Daoy (cell line): ENCODE measurements around the gene SPRED3. TPM values are rescaled to one million over a fixed set of nuclear protein-coding genes. Genes with fewer than 3 reads are reported as not detected.
"Not testable (repeated sequence)": the region's sequence is repeated elsewhere in the genome, so short reads cannot be mapped to it uniquely, and the experiment has no call there.

Source experiments
- DNase-seq: peaks from one replicate; pipeline ENCODE4 v3.0.0-alpha.2; 2015; ENCODE audit warnings: low read depth
- total RNA-seq: library from RNA; depleted of rRNA; stranded (reverse); fragments of >200 nt; shearing (Covaris generic); gene quantifications from 2 replicates; pipeline ENCODE4 v1.2.3, GENCODE V29; 2014; rRNA removed

SPRED3 gene
- total RNA-seq, result 0.06 and 0.91 TPM in 2 replicates

- peak; percentile 42 for DNase-seq
Observed at GRCh38 chr19:38388349-38389100, at the start of gene SPRED3. SPRED3 (plus strand) TSS chr19:38388697; CDS start chr19:38390303, 1,606 bp downstream.

- not testable (repeated sequence) for DNase-seq
Observed at GRCh38 chr19:38339011-38339410, 49.5 kb upstream of the SPRED3 start.

- DNase-seq, result no peak
Observed at GRCh38 chr19:38340927-38341326, 47.6 kb upstream of the SPRED3 start.

- DNase-seq, result no peak
Observed at GRCh38 chr19:38346837-38347236, 41.7 kb upstream of the SPRED3 start.

- no peak for DNase-seq
Observed at GRCh38 chr19:38350883-38351282, 37.6 kb upstream of the SPRED3 start.

- DNase-seq, result no peak
Observed at GRCh38 chr19:38351865-38352395, 36.6 kb upstream of the SPRED3 start.

- DNase-seq, result no peak
Observed at GRCh38 chr19:38352611-38353010, 35.9 kb upstream of the SPRED3 start.

GRCh38 chr19:38355728-38356725 lies 32.5 kb upstream of the SPRED3 start:
- no peak for DNase-seq

- no peak for DNase-seq
Observed at GRCh38 chr19:38358071-38358470, 30.4 kb upstream of the SPRED3 start.

GRCh38 chr19:38359242-38360021 lies 29.1 kb upstream of the SPRED3 start:
- no peak for DNase-seq

GRCh38 chr19:38360351-38360750 lies 28.1 kb upstream of the SPRED3 start:
- no peak for DNase-seq

GRCh38 chr19:38360839-38361631 lies 27.5 kb upstream of the SPRED3 start:
- no peak for DNase-seq

GRCh38 chr19:38361633-38362075 lies 26.8 kb upstream of the SPRED3 start:
- peak; percentile 94 for DNase-seq

GRCh38 chr19:38362076-38362945 lies 26.2 kb upstream of the SPRED3 start:
- peak; percentile 89 for DNase-seq

- not testable (repeated sequence) for DNase-seq
Observed at GRCh38 chr19:38362946-38363688, 25.4 kb upstream of the SPRED3 start.

- no peak for DNase-seq
Observed at GRCh38 chr19:38367041-38367440, 21.5 kb upstream of the SPRED3 start.

GRCh38 chr19:38369584-38369983 lies 18.9 kb upstream of the SPRED3 start:
- DNase-seq, result no peak

- DNase-seq, result no peak
Observed at GRCh38 chr19:38370299-38370698, 18.2 kb upstream of the SPRED3 start.

GRCh38 chr19:38371081-38371480 lies 17.4 kb upstream of the SPRED3 start:
- DNase-seq, result no peak
